ENCODE data around the gene RTN1.

Gene RTN1

DNA sequence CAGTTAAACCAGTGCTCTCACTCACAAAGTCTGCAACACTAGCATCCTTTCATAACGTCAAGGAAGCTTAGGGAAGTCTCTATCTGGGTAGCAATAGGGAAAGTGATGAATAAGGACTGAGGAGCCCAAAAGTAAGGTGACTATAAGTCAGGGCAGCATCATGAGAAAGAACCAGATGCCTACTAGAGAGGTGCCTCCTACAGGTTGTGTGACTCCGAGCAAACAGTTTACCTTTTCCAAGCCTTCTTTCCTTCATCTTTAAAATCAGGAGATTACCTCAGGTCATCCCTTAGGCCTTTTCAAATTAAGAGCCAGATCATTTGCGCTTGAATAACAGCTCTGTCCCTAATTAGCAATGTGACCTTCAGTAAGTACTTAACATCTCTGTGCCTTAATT, 40.2 kb downstream of the RTN1 start:
- no peak overlapping the region for H3K4me3 ChIP-seq (ENCODE audit: low read length in 2 of 2)
- no peak overlapping the region for H3K27ac ChIP-seq (ENCODE audit: low read depth in 2 of 2, low read length in 2 of 2)
- H3K36me3 ChIP-seq (ENCODE audit: control insufficient read depth in 2 of 2, insufficient read depth in 2 of 2, low read length in 2 of 2): no peaks in the 10 kb centered on the region
- no peaks in the 10 kb centered on the region for H3K4me1 ChIP-seq (ENCODE audit: control insufficient read depth in 2 of 2, insufficient read depth in 2 of 2, low read length in 2 of 2)
- H3K9ac ChIP-seq (ENCODE audit: low read depth in 1 of 2, low read length in 2 of 2): no peak overlapping the region
- no peaks in the 10 kb centered on the region for H3K9me3 ChIP-seq (ENCODE audit: control insufficient read depth in 2 of 2, low read length in 2 of 2)
- H3K27me3 ChIP-seq (ENCODE audit: control insufficient read depth in 2 of 2, insufficient read depth in 2 of 2, low read length in 2 of 2): no peaks in the 10 kb centered on the region

DNA sequence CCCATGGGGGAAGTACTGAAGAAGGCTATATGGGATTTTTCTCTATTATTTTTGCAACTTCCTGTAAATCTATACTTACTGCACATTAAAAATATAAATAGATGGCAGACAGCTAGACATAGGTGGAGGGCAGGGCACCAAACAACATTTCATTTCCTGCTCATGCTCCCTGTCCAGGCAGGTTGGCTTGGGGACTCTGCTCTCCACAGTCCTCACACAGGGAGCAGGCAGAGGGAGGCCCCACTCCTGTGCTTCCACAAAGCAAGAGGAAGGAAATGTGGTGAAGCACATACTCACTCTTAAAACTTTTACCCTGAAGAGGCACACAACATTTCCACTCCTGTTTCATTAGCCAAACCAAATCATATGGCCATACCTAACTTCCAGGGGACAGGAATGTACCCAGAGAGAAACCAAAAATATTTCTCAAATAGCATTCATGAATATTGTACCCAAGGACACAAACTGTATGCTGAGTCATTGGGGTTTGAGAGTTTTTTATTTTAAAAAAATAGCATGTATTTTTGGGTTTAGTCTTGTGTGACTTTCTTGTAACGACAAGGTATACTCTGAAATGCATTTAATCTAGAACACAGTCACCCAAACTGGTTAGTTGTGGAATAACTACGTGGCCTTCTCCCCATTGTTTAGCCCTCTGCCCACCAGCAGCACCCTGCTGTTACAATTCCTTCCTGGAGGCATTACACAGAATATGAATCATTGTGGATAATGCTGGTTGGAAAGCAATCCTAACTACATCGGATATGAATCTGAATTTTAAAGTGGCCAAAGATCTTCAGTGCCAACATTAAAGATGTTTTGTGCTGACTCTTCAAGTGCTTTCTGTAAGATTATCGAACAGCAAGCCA, 40.9 kb downstream of the RTN1 start:
- H3K4me1 ChIP-seq (ENCODE audit: control insufficient read depth in 2 of 2, insufficient read depth in 2 of 2, low read length in 2 of 2): no peaks in the 10 kb centered on the region
- no peaks in the 10 kb centered on the region for H3K27me3 ChIP-seq (ENCODE audit: control insufficient read depth in 2 of 2, insufficient read depth in 2 of 2, low read length in 2 of 2)
- no peak overlapping the region for H3K4me3 ChIP-seq (ENCODE audit: low read length in 2 of 2)
- no peak overlapping the region for H3K9ac ChIP-seq (ENCODE audit: low read depth in 1 of 2, low read length in 2 of 2)
- no peaks in the 10 kb centered on the region for H3K9me3 ChIP-seq (ENCODE audit: control insufficient read depth in 2 of 2, low read length in 2 of 2)
- H3K36me3 ChIP-seq (ENCODE audit: control insufficient read depth in 2 of 2, insufficient read depth in 2 of 2, low read length in 2 of 2): no peaks in the 10 kb centered on the region
- no peak overlapping the region for H3K27ac ChIP-seq (ENCODE audit: low read depth in 2 of 2, low read length in 2 of 2)

DNA sequence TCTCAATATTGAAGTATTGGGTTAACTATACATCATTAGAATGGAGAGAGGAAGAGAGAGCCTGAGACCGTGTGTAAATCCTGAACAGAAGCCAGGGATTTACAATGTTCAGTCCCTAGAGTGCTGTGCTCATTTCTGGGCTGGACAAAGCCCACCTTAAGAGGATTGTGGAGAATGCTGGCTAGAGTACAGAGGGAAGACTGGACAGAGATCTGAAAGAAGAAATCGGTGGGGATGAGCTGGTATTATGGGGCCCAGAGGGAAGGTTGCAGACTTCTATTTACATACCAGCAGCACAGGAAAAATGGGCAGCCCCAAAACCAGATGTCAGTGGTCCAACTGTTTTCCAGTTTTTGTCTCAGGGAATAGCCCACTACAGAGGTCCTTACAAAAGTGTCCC, 42.3 kb downstream of the RTN1 start:
- Histone ChIP-seq H3K36me3 (ENCODE audit: control insufficient read depth in 2 of 2, insufficient read depth in 2 of 2, low read length in 2 of 2) (no peaks in the 10 kb centered on the region), H3K4me1 (ENCODE audit: control insufficient read depth in 2 of 2, insufficient read depth in 2 of 2, low read length in 2 of 2) (no peaks in the 10 kb centered on the region), H3K9me3 (ENCODE audit: control insufficient read depth in 2 of 2, low read length in 2 of 2) (no peaks in the 10 kb centered on the region), H3K27me3 (ENCODE audit: control insufficient read depth in 2 of 2, insufficient read depth in 2 of 2, low read length in 2 of 2) (no peaks in the 10 kb centered on the region), H3K9ac (ENCODE audit: low read depth in 1 of 2, low read length in 2 of 2) (no peak overlapping the region), H3K4me3 (ENCODE audit: low read length in 2 of 2) (no peak overlapping the region), H3K27ac (ENCODE audit: low read depth in 2 of 2, low read length in 2 of 2) (no peak overlapping the region)

DNA sequence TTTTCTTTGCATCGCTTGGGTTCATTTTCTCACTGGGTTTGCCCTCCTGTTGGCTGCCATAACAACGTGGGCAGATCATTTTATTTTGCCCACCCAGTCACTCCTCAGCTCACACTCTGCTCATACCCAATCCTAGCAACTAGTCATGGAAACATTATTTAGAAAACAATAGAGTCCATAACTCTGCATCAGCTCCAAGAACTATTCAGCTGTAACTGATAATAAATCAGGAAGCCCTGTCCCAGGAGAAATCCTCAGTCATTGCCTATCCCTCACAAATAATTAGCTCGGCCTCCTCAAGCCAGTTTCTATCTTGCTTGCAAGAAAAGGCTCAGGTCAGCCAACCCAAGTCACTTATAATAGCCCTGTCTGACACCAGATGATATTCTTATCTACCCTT, 43.2 kb downstream of the RTN1 start:
- no peak overlapping the region for H3K4me3 ChIP-seq (ENCODE audit: low read length in 2 of 2)

DNA sequence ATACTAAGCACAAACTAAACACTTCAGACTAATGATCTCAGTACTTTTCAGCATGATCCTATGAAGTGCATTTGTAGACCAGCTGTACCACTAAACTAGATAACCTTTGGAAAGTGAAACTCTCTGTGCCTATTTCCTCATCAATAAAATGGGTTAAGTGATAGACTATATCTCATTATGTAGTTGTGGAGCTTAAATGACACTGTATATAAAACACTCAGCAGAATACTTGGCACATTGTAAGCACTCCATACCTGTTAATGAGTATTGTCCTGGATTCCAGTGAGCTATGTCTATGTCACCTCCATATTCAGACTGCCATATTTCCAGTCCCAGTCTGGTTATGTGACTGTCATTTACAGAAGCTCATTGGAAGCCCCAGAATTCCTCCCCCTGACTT, 44.4 kb downstream of the RTN1 start:
- Histone ChIP-seq H3K4me1 (ENCODE audit: control insufficient read depth in 2 of 2, insufficient read depth in 2 of 2, low read length in 2 of 2) (no peaks in the 10 kb centered on the region), H3K36me3 (ENCODE audit: control insufficient read depth in 2 of 2, insufficient read depth in 2 of 2, low read length in 2 of 2) (no peaks in the 10 kb centered on the region), H3K27me3 (ENCODE audit: control insufficient read depth in 2 of 2, insufficient read depth in 2 of 2, low read length in 2 of 2) (no peaks in the 10 kb centered on the region), H3K27ac (ENCODE audit: low read depth in 2 of 2, low read length in 2 of 2) (no peak overlapping the region), H3K9ac (ENCODE audit: low read depth in 1 of 2, low read length in 2 of 2) (no peak overlapping the region), H3K4me3 (ENCODE audit: low read length in 2 of 2) (no peak overlapping the region), H3K9me3 (ENCODE audit: control insufficient read depth in 2 of 2, low read length in 2 of 2) (no peaks in the 10 kb centered on the region)

More for the DNA sequence above, 43.2 kb downstream of the RTN1 start:
- no peak overlapping the region for H3K27ac ChIP-seq (ENCODE audit: low read depth in 2 of 2, low read length in 2 of 2)
- H3K4me1 ChIP-seq (ENCODE audit: control insufficient read depth in 2 of 2, insufficient read depth in 2 of 2, low read length in 2 of 2): no peaks in the 10 kb centered on the region
- H3K36me3 ChIP-seq (ENCODE audit: control insufficient read depth in 2 of 2, insufficient read depth in 2 of 2, low read length in 2 of 2): no peaks in the 10 kb centered on the region
- no peaks in the 10 kb centered on the region for H3K27me3 ChIP-seq (ENCODE audit: control insufficient read depth in 2 of 2, insufficient read depth in 2 of 2, low read length in 2 of 2)
- H3K9me3 ChIP-seq (ENCODE audit: control insufficient read depth in 2 of 2, low read length in 2 of 2): no peaks in the 10 kb centered on the region
- H3K9ac ChIP-seq (ENCODE audit: low read depth in 1 of 2, low read length in 2 of 2): no peak overlapping the region

DNA sequence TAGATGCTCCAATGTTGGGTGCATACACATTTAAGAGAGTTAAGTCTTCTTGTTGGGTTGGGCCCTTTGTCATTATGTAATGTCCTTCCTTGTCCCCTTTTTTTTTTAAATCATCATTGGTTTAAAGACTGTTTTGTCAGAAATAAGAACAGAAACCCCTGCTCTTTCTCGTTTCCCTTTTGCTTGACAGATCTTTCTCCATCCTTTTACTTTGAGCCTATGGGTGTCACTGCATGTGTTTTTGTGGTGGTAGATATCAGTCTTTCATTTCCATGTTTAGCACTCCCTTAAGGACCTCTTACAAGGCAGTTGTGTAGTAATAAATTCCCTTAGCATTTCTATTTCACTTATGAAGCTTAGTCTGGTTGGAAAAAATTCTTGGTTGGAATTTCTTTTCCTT, 47.4 kb downstream of the RTN1 start:
- Histone ChIP-seq H3K9ac (ENCODE audit: low read depth in 1 of 2, low read length in 2 of 2) (no peak overlapping the region), H3K4me3 (ENCODE audit: low read length in 2 of 2) (no peak overlapping the region), H3K27me3 (ENCODE audit: control insufficient read depth in 2 of 2, insufficient read depth in 2 of 2, low read length in 2 of 2) (no peaks in the 10 kb centered on the region), H3K36me3 (ENCODE audit: control insufficient read depth in 2 of 2, insufficient read depth in 2 of 2, low read length in 2 of 2) (no peaks in the 10 kb centered on the region), H3K4me1 (ENCODE audit: control insufficient read depth in 2 of 2, insufficient read depth in 2 of 2, low read length in 2 of 2) (no peaks in the 10 kb centered on the region), H3K9me3 (ENCODE audit: control insufficient read depth in 2 of 2, low read length in 2 of 2) (no peaks in the 10 kb centered on the region), H3K27ac (ENCODE audit: low read depth in 2 of 2, low read length in 2 of 2) (no peak overlapping the region)

DNA sequence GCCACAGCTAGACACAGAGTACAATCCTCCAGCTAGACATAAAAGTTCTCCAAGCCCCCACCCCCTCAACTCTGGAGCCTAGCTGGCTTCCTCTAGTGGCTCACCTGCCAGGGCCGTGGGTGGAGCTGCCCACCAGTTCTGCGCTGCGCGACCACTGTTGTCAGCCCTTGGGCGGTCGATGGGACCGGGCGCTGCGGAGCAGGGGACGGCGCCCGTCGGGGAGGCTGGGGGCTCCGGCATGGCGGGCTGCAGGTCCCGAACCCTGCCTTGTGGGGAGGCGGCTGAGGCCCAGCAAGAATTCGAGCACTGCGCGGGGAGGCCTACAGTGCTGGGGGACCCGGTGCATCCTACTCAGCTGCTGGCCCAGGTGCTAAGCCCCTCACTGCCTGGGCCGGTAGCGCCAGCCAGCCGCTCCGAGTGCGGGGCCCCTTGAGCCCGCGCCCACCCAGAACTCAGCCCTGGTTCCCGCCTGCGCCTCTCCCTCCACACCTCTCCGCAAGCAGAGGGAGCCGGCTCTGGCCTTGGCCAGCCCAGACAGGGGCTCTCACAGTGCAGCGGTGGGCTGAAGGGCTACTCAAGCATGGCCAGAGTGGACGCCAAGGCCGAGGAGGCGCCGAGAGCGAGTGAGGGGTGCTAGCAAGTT, 51.0 kb downstream of the RTN1 start:
- Histone ChIP-seq H3K27ac (ENCODE audit: low read depth in 2 of 2, low read length in 2 of 2) (no peak overlapping the region), H3K36me3 (ENCODE audit: control insufficient read depth in 2 of 2, insufficient read depth in 2 of 2, low read length in 2 of 2) (no peaks in the 10 kb centered on the region), H3K27me3 (ENCODE audit: control insufficient read depth in 2 of 2, insufficient read depth in 2 of 2, low read length in 2 of 2) (no peaks in the 10 kb centered on the region), H3K9me3 (ENCODE audit: control insufficient read depth in 2 of 2, low read length in 2 of 2) (no peaks in the 10 kb centered on the region), H3K9ac (ENCODE audit: low read depth in 1 of 2, low read length in 2 of 2) (no peak overlapping the region), H3K4me3 (ENCODE audit: low read length in 2 of 2) (no peak overlapping the region), H3K4me1 (ENCODE audit: control insufficient read depth in 2 of 2, insufficient read depth in 2 of 2, low read length in 2 of 2) (no peaks in the 10 kb centered on the region)

DNA sequence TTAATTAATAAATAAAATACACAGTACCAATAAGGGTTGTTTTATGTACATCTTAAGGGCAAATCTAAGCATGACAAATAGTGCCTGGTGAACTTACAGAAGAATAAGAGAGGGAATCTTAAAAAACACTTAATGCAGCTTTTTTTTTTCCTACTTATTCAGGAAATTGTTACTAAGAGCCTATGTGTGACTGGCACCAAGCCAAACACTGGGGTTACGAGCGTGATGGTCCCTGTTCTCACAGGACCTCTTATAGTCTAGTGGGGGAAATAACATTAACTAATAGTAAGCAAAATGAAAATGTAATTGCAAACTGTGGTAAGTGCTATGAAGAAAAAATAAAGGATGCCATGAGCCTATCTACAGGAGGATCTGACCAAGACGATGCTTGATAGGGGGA, 53.6 kb downstream of the RTN1 start:
- Histone ChIP-seq H3K4me1 (ENCODE audit: control insufficient read depth in 2 of 2, insufficient read depth in 2 of 2, low read length in 2 of 2) (no peaks in the 10 kb centered on the region), H3K9me3 (ENCODE audit: control insufficient read depth in 2 of 2, low read length in 2 of 2) (no peaks in the 10 kb centered on the region), H3K27me3 (ENCODE audit: control insufficient read depth in 2 of 2, insufficient read depth in 2 of 2, low read length in 2 of 2) (no peaks in the 10 kb centered on the region), H3K4me3 (ENCODE audit: low read length in 2 of 2) (no peak overlapping the region), H3K36me3 (ENCODE audit: control insufficient read depth in 2 of 2, insufficient read depth in 2 of 2, low read length in 2 of 2) (no peaks in the 10 kb centered on the region), H3K9ac (ENCODE audit: low read depth in 1 of 2, low read length in 2 of 2) (no peak overlapping the region), H3K27ac (ENCODE audit: low read depth in 2 of 2, low read length in 2 of 2) (no peak overlapping the region)

DNA sequence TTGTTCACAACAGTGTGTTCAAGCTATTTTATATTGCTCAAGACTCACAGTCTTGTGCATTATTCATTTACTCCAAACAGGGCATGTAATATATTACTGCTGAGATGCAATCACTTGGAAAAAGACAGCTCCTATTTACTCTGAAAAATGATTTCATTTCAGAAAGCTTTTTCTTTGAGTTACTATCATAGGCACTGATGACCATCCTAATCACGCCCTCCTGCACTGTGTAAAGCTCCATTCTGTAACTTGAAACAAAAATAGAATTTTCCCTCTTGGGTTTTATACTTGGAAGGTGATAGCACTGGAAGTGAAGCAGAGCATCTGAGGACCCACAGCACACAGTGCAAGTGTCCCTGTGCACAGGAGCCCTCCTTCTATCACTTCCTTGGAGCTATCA, 55.6 kb downstream of the RTN1 start:
- no peaks in the 10 kb centered on the region for H3K36me3 ChIP-seq (ENCODE audit: control insufficient read depth in 2 of 2, insufficient read depth in 2 of 2, low read length in 2 of 2)
- no peaks in the 10 kb centered on the region for H3K27me3 ChIP-seq (ENCODE audit: control insufficient read depth in 2 of 2, insufficient read depth in 2 of 2, low read length in 2 of 2)
- H3K4me1 ChIP-seq (ENCODE audit: control insufficient read depth in 2 of 2, insufficient read depth in 2 of 2, low read length in 2 of 2): no peaks in the 10 kb centered on the region
- H3K27ac ChIP-seq (ENCODE audit: low read depth in 2 of 2, low read length in 2 of 2): no peak overlapping the region
- no peaks in the 10 kb centered on the region for H3K9me3 ChIP-seq (ENCODE audit: control insufficient read depth in 2 of 2, low read length in 2 of 2)
- no peak overlapping the region for H3K9ac ChIP-seq (ENCODE audit: low read depth in 1 of 2, low read length in 2 of 2)
- H3K4me3 ChIP-seq (ENCODE audit: low read length in 2 of 2): no peak overlapping the region

DNA sequence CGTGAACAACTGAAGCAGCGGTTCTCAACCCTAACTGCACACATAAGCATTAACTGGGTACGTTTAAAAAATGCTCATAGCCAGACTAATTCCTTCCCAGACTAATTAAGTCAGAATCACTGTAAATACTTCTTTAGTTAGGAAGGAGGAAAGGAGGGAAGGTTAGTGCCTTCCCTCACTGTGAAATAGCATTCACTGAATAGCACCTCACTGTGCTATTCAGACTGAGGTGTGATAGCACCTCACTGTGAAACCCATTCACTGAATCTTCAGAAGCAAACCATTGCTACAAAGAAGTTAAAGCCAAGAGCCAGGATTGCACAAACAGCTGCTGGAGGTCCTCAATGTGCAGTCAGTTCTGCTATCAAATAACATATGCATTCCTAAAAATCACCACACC, 58.8 kb downstream of the RTN1 start:
- H3K4me1 ChIP-seq (ENCODE audit: control insufficient read depth in 2 of 2, insufficient read depth in 2 of 2, low read length in 2 of 2): no peaks in the 10 kb centered on the region
- no peaks in the 10 kb centered on the region for H3K27me3 ChIP-seq (ENCODE audit: control insufficient read depth in 2 of 2, insufficient read depth in 2 of 2, low read length in 2 of 2)
- no peaks in the 10 kb centered on the region for H3K36me3 ChIP-seq (ENCODE audit: control insufficient read depth in 2 of 2, insufficient read depth in 2 of 2, low read length in 2 of 2)
- no peak overlapping the region for H3K9ac ChIP-seq (ENCODE audit: low read depth in 1 of 2, low read length in 2 of 2)
- no peak overlapping the region for H3K27ac ChIP-seq (ENCODE audit: low read depth in 2 of 2, low read length in 2 of 2)
- H3K4me3 ChIP-seq (ENCODE audit: low read length in 2 of 2): no peak overlapping the region
- H3K9me3 ChIP-seq (ENCODE audit: control insufficient read depth in 2 of 2, low read length in 2 of 2): no peaks in the 10 kb centered on the region
